Colonic mucosa (tissue), 4 donors: ENCODE results near the gene STARD9. TPM values are rescaled to one million over a fixed set of nuclear protein-coding genes. Genes with fewer than 3 reads are reported as not detected.

Experiments
- DNase-seq: peaks from one replicate; pipeline ENCODE4 v3.0.0-alpha.2; 2020
- H3K27ac ChIP-seq: fragments of 200-600 bp; one replicate; pipeline ENCODE4 v1.8.0; 2021
- H3K27me3 ChIP-seq: fragments of 200-600 bp; one replicate; pipeline ENCODE4 v1.8.0; 2021
- H3K36me3 ChIP-seq: fragments of 200-600 bp; one replicate; pipeline ENCODE4 v1.8.0; 2021
- H3K4me1 ChIP-seq: fragments of 200-600 bp; one replicate; pipeline ENCODE4 v1.8.0; 2021; ENCODE audit warnings: mild to moderate bottlenecking
- H3K4me3 ChIP-seq: fragments of 200-600 bp; one replicate; pipeline ENCODE4 v1.8.0; 2021
- H3K9ac ChIP-seq, 2 donors: one replicate each; pipeline ENCODE4 v1.7.0; 2013; ENCODE audit warnings: control low read depth in 2 of 2, low read depth in 2 of 2, low read length in 2 of 2
- H3K9me3 ChIP-seq: fragments of 200-600 bp; one replicate; pipeline ENCODE4 v1.8.0; 2021
- intact Hi-C: fragments of 100-400 bp; cut with DNase I; formaldehyde crosslinking; loops from one replicate; pipeline ENCODE4 v1.14.1; 2022
- total RNA-seq, 2 donors: library from RNA; stranded (reverse); fragmentation: NEBNext Ultra II Directional in 1 of 2; extraction: Animal tissue kit (Norgen Biotek cat#: 25700) in 1 of 2; gene quantifications; one replicate each; pipeline ENCODE4 v1.2.1, GENCODE V29; 2021
- TF ChIP-seq, protein P1 (sequence below): fragments of 200-600 bp; IDR thresholded peaks from one replicate; pipeline ENCODE4 v1.8.0; 2022; ENCODE audit warnings: antibody characterized with exemption, mild to moderate bottlenecking
- donor health status: healthy.
- donor health status: DM: no; HTN: no; CAD: no.
- donor health status: DM: no; HTN: no; CAD: no.

Gene STARD9
- total RNA-seq, 2 donors from 2014 or later: 4.7 to 5.2 TPM

DNA sequence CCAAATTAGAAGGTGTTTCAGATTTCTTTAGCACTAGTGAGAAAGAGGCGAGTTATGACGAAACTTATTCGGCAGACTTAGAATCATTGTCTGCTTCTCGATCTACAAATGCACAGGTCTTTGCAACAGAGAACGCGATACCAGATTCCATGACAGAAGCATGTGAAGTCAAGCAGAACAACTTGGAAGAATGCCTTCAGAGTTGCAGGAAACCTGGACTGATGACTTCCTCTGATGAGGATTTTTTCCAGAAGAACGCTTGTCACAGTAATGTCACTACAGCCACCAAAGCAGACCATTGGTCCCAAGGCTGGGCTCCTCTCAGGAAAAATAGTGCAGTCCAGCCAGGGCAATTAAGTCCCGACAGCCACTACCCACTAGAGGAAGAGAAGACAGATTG is 110.9 kb downstream of the STARD9 start:
- Histone ChIP-seq H3K9ac (no peak overlapping the region), H3K4me1 (no peaks in the 10 kb centered on the region), H3K4me3 (no peak overlapping the region), H3K27me3 (no peaks in the 10 kb centered on the region), H3K27ac (no peak overlapping the region), H3K36me3 (no peaks in the 10 kb centered on the region), H3K9me3 (no peaks in the 10 kb centered on the region)
- DNase-seq: no peak
- intact Hi-C loops: no loop called here
- TF ChIP-seq, protein P1, sequence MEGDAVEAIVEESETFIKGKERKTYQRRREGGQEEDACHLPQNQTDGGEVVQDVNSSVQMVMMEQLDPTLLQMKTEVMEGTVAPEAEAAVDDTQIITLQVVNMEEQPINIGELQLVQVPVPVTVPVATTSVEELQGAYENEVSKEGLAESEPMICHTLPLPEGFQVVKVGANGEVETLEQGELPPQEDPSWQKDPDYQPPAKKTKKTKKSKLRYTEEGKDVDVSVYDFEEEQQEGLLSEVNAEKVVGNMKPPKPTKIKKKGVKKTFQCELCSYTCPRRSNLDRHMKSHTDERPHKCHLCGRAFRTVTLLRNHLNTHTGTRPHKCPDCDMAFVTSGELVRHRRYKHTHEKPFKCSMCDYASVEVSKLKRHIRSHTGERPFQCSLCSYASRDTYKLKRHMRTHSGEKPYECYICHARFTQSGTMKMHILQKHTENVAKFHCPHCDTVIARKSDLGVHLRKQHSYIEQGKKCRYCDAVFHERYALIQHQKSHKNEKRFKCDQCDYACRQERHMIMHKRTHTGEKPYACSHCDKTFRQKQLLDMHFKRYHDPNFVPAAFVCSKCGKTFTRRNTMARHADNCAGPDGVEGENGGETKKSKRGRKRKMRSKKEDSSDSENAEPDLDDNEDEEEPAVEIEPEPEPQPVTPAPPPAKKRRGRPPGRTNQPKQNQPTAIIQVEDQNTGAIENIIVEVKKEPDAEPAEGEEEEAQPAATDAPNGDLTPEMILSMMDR: no peak

DNA sequence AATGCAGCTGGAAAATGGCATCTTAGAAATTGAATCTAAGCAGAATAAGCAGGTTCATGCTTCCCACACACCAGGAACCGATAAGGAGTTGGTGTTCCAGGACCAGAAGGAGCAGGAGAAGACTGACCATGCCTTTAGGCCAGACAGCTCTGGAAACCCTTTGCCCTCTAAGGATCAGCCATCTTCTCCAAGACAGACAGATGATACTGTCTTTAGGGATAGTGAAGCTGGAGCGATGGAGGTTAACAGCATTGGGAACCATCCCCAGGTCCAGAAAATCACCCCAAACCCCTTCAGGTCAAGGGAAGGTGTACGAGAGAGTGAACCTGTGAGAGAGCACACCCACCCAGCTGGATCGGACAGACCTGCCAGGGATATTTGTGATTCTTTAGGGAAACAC is 112.3 kb downstream of the STARD9 start:
- no peak for DNase-seq
- no peaks in the 10 kb centered on the region for H3K4me1 ChIP-seq
- no peaks in the 10 kb centered on the region for H3K36me3 ChIP-seq
- H3K4me3 ChIP-seq: no peak overlapping the region
- TF ChIP-seq, protein P1: no peak
- H3K27me3 ChIP-seq: no peaks in the 10 kb centered on the region
- H3K9ac ChIP-seq: no peak overlapping the region
- H3K27ac ChIP-seq: no peak overlapping the region
- intact Hi-C loops: no loop called here
- no peaks in the 10 kb centered on the region for H3K9me3 ChIP-seq

DNA sequence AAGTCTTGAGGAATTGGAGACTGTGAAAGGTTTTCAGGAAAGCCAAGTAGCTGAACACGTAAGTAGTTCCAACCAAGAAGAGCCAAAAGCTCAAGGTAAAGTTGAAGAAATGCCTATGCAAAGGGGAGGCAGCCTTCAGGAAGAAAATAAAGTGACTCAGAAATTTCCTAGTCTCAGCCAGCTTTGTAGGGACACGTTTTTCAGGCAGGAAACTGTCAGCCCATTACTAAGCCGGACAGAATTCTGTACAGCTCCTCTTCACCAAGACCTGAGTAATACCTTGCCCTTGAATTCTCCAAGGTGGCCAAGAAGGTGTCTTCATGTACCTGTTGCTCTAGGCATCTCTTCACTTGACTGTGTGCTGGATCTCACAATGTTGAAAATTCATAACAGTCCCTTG is 112.9 kb downstream of the STARD9 start:
- no peak for DNase-seq
- intact Hi-C loops: no loop called here
- Histone ChIP-seq H3K4me3 (no peak overlapping the region), H3K36me3 (no peaks in the 10 kb centered on the region), H3K9me3 (no peaks in the 10 kb centered on the region), H3K9ac (no peak overlapping the region), H3K27me3 (no peaks in the 10 kb centered on the region), H3K4me1 (no peaks in the 10 kb centered on the region), H3K27ac (no peak overlapping the region)
- TF ChIP-seq, protein P1: no peak

DNA sequence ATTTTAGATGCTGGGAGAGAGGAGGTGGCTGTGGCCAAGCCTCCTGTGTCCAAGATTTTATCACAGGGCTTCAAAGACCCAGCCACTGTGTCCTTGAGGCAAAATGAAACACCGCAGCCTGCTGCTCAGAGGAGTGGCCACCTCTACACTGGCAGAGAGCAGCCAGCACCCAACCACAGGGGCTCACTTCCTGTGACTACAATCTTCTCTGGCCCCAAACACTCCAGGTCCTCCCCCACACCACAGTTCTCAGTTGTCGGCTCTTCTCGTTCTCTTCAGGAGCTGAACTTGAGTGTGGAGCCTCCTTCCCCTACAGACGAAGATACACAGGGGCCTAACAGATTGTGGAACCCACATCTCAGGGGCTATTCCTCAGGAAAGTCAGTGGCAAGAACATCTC is 115.9 kb downstream of the STARD9 start:
- Histone ChIP-seq H3K36me3 (no peaks in the 10 kb centered on the region), H3K27ac (no peak overlapping the region), H3K9ac (no peak overlapping the region), H3K4me1 (no peaks in the 10 kb centered on the region), H3K9me3 (no peaks in the 10 kb centered on the region), H3K4me3 (no peak overlapping the region), H3K27me3 (no peaks in the 10 kb centered on the region)
- intact Hi-C loops: no loop called here
- TF ChIP-seq, protein P1: no peak
- DNase-seq: no peak

DNA sequence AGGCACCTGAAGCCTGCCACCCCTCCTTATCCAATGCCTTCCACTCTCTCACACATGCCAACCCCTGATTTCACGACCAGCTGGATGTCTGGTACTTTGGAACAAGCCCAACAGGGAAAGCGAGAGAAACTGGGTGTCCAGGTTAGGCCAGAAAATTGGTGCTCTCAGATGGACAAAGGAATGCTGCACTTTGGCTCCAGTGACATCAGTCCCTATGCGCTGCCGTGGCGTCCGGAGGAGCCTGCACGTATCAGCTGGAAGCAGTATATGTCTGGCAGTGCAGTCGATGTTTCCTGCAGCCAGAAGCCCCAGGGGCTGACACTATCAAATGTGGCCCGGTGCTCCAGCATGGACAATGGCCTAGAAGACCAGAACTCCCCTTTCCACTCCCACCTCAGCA is 116.4 kb downstream of the STARD9 start:
- no peaks in the 10 kb centered on the region for H3K27me3 ChIP-seq
- H3K9ac ChIP-seq: no peak overlapping the region
- DNase-seq: no peak
- intact Hi-C loops: no loop called here
- no peaks in the 10 kb centered on the region for H3K9me3 ChIP-seq
- no peak overlapping the region for H3K27ac ChIP-seq
- TF ChIP-seq, protein P1: no peak
- H3K4me3 ChIP-seq: no peak overlapping the region
- H3K4me1 ChIP-seq: no peaks in the 10 kb centered on the region
- no peaks in the 10 kb centered on the region for H3K36me3 ChIP-seq

DNA sequence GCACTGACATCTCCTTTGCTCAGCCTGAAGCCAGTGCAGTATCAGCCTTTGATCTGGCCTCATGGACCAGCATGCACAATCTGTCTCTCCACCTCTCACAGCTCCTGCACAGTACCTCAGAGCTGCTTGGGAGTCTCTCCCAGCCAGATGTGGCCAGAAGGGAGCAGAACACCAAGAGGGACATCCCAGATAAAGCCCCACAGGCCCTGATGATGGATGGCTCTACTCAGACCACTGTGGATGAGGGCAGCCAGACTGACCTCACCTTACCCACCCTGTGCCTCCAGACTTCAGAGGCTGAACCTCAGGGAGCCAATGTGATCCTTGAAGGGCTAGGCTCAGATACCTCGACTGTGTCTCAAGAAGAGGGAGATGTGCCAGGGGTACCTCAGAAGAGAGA is 117.1 kb downstream of the STARD9 start:
- intact Hi-C loops: no loop called here
- Histone ChIP-seq H3K36me3 (no peaks in the 10 kb centered on the region), H3K9me3 (no peaks in the 10 kb centered on the region), H3K9ac (no peak overlapping the region), H3K4me1 (no peaks in the 10 kb centered on the region), H3K4me3 (no peak overlapping the region), H3K27ac (no peak overlapping the region), H3K27me3 (no peaks in the 10 kb centered on the region)
- DNase-seq: no peak
- TF ChIP-seq, protein P1: no peak
